ENCODE results near the gene B4GALNT1.
"Not testable (repeated sequence)": the region's sequence is repeated elsewhere in the genome, so short reads cannot be mapped to it uniquely, and the experiment has no call there.

The B4GALNT1 gene

GRCh38 chr12:57637364-57637763, 4.4 kb upstream of the B4GALNT1 start:
- no peak for DNase-seq (ENCODE audit: low read depth in 2 of 2)

DNA sequence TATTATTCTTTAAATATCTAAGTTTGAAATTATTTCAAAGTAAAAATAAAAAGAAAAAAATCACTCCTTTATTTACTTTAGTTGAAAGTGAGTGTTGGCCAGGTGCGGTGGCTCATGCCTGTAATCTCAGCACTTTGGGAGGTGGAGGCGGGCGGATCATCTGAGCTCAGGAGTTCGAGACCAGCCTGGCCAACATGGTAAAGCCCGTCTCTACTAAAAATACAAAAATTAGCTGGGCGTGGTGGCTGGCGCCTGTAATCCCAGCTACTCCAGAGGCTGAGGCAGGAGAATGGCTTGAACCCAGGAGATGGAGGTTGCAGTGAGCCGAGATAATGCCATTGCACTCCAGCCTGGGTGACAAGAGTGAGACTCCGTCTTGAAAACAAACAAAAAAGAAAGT, 3.7 kb upstream of the B4GALNT1 start:
- DNase-seq (ENCODE audit: low read depth in 2 of 2): not testable (repeated sequence)

DNA sequence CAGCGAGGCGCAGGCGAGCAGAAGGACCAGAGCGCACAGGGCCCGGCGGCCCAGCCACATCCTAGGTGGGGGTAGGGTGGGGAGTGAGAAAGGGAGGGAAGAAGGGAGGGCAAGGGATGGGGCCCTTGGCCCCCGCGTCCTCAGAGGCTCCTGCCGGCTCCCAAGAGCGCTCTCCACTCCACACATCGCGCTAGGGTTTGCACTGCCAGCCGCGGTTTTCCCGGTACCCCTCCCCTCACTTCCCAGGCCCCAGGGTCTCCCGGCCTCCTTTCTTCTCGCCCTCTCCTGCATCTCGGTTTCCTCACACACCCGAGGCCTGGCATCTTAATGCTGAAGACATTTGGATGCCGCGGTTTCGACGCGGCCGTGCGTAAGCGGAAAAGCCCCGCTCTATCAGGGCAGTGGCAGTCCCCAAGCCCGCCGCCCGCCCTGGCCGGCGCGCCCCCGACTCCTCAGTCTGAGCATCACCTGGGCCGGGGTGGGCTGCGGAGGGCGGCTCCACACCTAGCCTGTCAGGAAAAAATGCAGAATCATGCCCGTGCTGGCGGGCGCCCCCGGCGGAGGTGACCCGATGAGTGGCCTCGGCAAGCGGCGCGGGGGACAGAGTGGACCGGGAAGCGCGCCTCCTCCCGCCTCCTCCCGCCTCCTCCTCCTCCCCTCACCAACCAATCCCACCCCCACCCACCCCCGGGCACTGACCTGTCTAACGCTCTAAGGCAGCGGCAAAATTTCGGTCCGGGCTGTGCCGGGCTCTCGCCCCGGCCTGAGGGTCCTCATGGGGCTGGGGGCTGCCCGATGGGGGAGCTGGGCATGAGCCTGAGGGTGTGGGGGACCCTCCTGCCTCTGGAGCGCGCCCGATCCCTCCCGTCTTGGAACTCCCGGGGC, 686 bp downstream of the B4GALNT1 start:
- DNase-seq (ENCODE audit: low read depth in 2 of 2): no peak

DNA sequence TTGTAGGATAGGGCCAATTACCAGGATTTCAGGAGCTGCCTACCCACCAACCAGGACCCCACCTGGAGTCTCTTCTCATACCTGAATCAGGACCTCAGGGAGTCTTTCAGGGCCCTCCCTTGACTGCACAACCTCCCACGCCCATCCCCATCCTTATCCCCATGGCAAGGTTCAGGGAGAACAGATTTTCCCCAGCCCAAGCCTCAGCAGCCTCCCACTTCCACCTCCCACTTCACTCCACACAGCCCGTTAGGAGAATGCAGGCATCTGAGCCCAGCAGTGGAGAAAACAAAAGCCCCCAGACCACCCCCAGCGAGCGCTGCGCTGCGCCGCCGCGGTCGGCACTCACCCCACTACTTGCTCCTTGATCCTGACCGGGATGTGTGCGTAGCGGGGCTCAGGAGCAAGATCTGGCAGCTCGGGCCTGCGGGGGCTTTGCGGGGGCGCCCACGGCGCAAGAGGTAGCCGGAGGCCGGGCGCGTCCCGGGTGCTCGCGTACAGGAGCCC, 1.4 kb downstream of the B4GALNT1 start:
- DNase-seq (ENCODE audit: low read depth in 2 of 2): no peak

- DNase-seq (ENCODE audit: low read depth in 2 of 2): no peak
These were observed 2.0 kb downstream of the B4GALNT1 start for GRCh38 chr12:57630891-57631433.

DNA sequence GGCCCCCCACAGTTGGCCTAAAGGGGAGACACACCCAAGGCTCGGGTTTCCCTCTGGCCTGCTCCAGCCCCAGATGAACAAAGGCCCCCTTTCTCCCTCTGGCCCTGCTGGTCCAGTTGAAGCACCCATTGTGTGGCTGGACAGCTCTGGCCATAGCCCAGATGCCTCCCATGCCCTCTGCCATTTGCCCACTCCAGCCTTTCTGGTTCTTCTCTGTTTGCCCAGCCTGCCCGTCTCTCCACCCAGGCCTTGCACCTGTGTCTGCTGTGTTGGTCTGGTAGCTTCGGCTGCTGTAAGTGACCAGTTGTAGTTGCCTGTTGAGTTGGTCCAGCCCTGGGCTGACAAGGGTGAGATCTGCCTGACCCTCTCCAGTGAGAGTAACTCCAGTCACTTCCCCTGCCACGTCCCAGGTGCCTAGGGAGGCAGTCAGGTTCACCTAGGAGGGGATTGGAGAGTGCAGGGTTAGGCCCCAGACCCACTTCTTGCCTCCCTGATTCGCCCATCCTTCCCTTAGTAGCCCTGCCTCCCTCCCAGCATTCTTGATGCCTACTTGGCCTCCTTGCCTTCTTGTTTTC, 3.0 kb downstream of the B4GALNT1 start:
- DNase-seq (ENCODE audit: low read depth in 2 of 2): no peak

GRCh38 chr12:57628280-57629191, 4.5 kb downstream of the B4GALNT1 start:
- DNase-seq (ENCODE audit: low read depth in 2 of 2): no peak

GRCh38 chr12:57627501-57628279, 5.3 kb downstream of the B4GALNT1 start:
- no peak for DNase-seq (ENCODE audit: low read depth in 2 of 2)

- no peak for DNase-seq (ENCODE audit: low read depth in 2 of 2)
These were observed 6.0 kb downstream of the B4GALNT1 start for GRCh38 chr12:57626921-57627445.

- no peak for DNase-seq (ENCODE audit: low read depth in 2 of 2)
These were observed 6.7 kb downstream of the B4GALNT1 start for GRCh38 chr12:57626111-57626920.

GRCh38 chr12:57625261-57626032, 7.6 kb downstream of the B4GALNT1 start:
- DNase-seq (ENCODE audit: low read depth in 2 of 2): no peak

- DNase-seq (ENCODE audit: low read depth in 2 of 2): no peak
These were observed 8.4 kb downstream of the B4GALNT1 start for GRCh38 chr12:57624441-57625220.

DNA sequence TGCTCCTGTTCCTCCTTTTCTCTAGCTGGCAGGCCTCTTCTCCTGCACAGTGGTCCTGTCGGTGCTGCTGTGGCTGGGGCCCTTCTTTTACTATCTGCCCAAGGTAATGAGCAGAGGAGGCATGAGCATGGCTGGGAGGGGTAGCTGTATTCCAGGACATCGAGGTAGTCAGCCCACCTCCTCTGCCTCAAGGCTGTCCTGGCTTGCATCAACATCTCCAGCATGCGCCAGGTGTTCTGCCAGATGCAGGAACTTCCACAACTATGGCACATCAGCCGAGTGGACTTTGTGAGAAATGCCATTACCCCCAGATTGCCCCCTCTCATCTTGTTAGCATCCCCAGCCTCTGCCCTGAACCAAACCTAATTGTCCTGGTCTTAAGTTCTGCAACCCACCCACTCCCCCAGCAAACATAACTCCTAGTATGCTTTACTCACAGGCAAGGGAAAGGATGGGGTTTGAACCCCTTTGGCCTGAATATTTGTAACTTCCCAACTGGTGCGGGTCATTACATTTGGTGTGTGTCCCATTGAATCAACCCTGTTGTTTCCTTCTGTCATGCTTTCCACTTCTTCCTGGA, 9.1 kb downstream of the B4GALNT1 start:
- DNase-seq (ENCODE audit: low read depth in 2 of 2): no peak

- DNase-seq (ENCODE audit: low read depth in 2 of 2): no peak
These were observed 9.6 kb downstream of the B4GALNT1 start for GRCh38 chr12:57623385-57623784.

GRCh38 chr12:57622293-57623245, 10.4 kb downstream of the B4GALNT1 start:
- no peak for DNase-seq (ENCODE audit: low read depth in 2 of 2)

DNA sequence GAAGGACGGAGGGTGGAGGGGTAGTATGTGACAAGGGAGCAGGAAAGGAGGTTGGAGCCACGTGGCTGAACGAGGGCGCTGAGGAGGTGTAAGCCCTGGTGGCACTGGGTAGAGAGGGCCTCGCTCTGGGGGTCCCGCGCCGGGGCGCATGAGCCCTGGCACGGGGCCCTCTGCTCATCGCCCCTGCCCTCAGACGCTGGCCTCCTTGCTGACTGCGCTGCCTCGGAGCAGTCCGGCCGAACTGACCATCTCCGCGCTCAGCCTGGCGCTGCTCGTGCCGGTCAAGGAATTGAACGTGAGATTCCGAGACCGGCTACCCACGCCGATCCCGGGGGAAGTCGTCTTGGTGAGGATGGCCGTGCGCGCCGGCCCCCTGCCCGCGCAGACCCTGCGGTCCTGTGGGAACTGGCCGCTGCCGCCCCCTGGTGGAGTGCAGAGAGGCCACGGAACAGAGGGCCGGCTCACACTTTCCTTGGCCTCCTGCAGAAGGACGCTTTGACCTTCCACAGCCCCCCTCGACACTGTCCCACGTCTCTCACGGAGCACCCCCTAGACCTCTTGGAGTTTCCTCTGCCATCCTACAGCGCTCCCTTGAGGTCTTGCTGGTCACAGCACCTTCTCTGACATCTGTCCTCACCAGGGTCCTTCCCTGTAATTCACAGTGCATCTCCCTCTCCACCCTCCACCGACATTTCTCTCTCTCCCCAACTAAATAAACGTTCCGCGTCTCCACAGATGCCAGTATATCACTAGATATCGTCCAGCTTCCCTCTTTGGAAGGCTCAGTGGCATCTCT, 11.3 kb downstream of the B4GALNT1 start:
- DNase-seq (ENCODE audit: low read depth in 2 of 2): no peak
